PFSK-1 (cell line): Measurements from ENCODE around the gene HIPK1.

ENCODE experiments used
- FOXP2 ChIP-seq: optimal IDR thresholded peaks from 2 replicates; pipeline ENCODE3; 2011; ENCODE audit warnings: borderline replicate concordance, control low read depth, inconsistent platforms; ENCODE audit not compliant: insufficient read depth; ENCODE audit errors: extremely low read length, extremely low read depth
- POLR2AphosphoS5 ChIP-seq: IDR thresholded peaks from 2 replicates; pipeline ENCODE4 v1.6.1; 2012; ENCODE audit warnings: low read depth, mild to moderate bottlenecking, control low read depth, low read length, moderate library complexity
- REST ChIP-seq, 2 experiments: IDR thresholded peaks; 2 replicates each; pipeline versions ENCODE4 v1.6.1 to v1.8.0; 2011 to 2012; ENCODE audit warnings: low read depth in 2 of 2, low read length in 2 of 2, control low read depth in 1 of 2, inconsistent platforms in 1 of 2, mild to moderate bottlenecking in 1 of 2, moderate library complexity in 1 of 2; ENCODE audit not compliant: insufficient read depth in 1 of 2
- SIN3A ChIP-seq: IDR thresholded peaks from 2 replicates; pipeline ENCODE4 v1.6.1; 2012; ENCODE audit warnings: mild to moderate bottlenecking, low read length, moderate library complexity, borderline replicate concordance; ENCODE audit not compliant: insufficient read depth
- TAF1 ChIP-seq: IDR thresholded peaks from 2 replicates; pipeline ENCODE4 v1.6.1; 2012; ENCODE audit warnings: low read length, control low read depth, borderline replicate concordance; ENCODE audit not compliant: insufficient read depth

The HIPK1 gene

GRCh38 chr1:113887402-113888175, 41.5 kb upstream of the HIPK1 start, which contains the start of gene BCL2L15:
Gene BCL2L15, minus strand, starts transcription at chr1:113887581. Its CDS starts 206 bp downstream, at chr1:113887375.
- TF ChIP-seq SIN3A, result no peak
- no peak for TF ChIP-seq REST (IDR thresholded peaks at IDR 0.05; ENCODE audit: insufficient read depth in 1 of 2, low read depth in 2 of 2, low read length in 2 of 2)
- TF ChIP-seq TAF1, result no peak
- no peak for TF ChIP-seq POLR2AphosphoS5
- no peak for TF ChIP-seq FOXP2

DNA sequence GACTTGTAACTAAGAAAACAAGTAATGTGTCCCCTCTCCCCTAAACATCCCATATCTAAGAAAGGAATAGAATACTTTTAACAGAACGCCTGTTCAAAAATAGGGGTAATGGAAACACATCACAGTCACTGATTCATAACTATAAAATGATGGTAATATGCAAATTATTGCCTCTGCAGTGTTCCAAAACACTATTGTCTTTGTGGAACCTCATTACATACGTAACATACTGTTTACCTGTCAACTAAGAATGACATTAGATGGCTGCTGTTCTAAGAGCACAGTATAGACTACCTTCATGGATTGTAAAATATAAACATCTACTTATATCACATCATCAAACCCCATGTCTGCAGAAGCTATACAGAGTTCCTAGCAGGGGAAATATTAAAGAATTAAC, 38.3 kb upstream of the HIPK1 start:
- TF ChIP-seq POLR2AphosphoS5, result no peak
- TF ChIP-seq FOXP2, result no peak
- no peak for TF ChIP-seq TAF1

- TF ChIP-seq SIN3A (no peak), TAF1 (no peak), REST (IDR thresholded peaks at IDR 0.05; ENCODE audit: insufficient read depth in 1 of 2, low read depth in 2 of 2, low read length in 2 of 2) (no peak)
These were observed 37.4 kb upstream of the HIPK1 start for GRCh38 chr1:113891631-113892220.

- TF ChIP-seq TAF1, result no peak
- TF ChIP-seq SIN3A, result no peak
- TF ChIP-seq FOXP2, result no peak
- no peak for TF ChIP-seq POLR2AphosphoS5
- TF ChIP-seq REST (IDR thresholded peaks at IDR 0.05; ENCODE audit: insufficient read depth in 1 of 2, low read depth in 2 of 2, low read length in 2 of 2), result no peak
These were observed 35.9 kb upstream of the HIPK1 start for GRCh38 chr1:113893267-113893666.

DNA sequence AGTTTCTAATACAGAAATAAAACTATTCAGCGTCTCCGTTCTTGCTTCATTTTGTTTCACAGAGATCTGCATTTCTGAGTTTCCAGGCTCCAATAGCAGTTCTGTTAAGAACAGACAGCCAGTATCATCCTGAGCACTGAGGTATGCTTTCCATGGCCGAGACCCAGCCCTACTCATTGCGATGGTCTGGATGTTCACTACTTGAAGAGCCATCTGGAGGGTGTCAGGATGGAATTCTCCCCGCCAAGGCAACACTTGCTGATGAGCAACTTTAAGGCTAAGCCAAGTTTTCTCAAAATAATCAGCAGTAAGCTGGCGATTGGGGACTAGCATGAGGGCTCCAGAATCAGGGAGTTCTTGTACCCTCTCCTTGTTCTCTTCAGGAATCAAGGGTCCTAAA, 34.0 kb upstream of the HIPK1 start:
- TF ChIP-seq POLR2AphosphoS5 (no peak), TAF1 (no peak), SIN3A (no peak), FOXP2 (no peak), REST (IDR thresholded peaks at IDR 0.05; ENCODE audit: insufficient read depth in 1 of 2, low read depth in 2 of 2, low read length in 2 of 2) (no peak)
